Lower lobe of right lung (tissue), 2 donors: ENCODE results near the gene TGFBRAP1. TPM values are rescaled to one million over a fixed set of nuclear protein-coding genes. Genes with fewer than 3 reads are reported as not detected.

Source experiments
- ATAC-seq, 2 donors: fragments of 200-7000 bp; cut with Tn5 transposase; one replicate each; pipeline ENCODE4 v1.9.1; 2020 to 2022; ENCODE audit warnings: mild to moderate bottlenecking in 2 of 2, moderate library complexity in 2 of 2
- DNase-seq: peaks from one replicate; pipeline ENCODE4 v3.0.0-alpha.2; 2020
- H3K27ac ChIP-seq: fragments of 200-600 bp; one replicate; pipeline ENCODE4 v1.8.0; 2022
- H3K27me3 ChIP-seq: fragments of 200-600 bp; one replicate; pipeline ENCODE4 v1.8.0; 2022; ENCODE audit warnings: low read depth
- H3K36me3 ChIP-seq: fragments of 200-600 bp; one replicate; pipeline ENCODE4 v1.8.0; 2022; ENCODE audit warnings: mild to moderate bottlenecking
- H3K4me1 ChIP-seq: fragments of 200-600 bp; one replicate; pipeline ENCODE4 v1.8.0; 2022
- H3K4me3 ChIP-seq: fragments of 200-600 bp; one replicate; pipeline ENCODE4 v1.8.0; 2022; ENCODE audit warnings: mild to moderate bottlenecking
- H3K9me3 ChIP-seq: fragments of 200-600 bp; one replicate; pipeline ENCODE4 v1.8.0; 2022
- intact Hi-C: fragments of 100-400 bp; cut with DNase I; formaldehyde crosslinking; loops from one replicate; pipeline ENCODE4 v1.11.0; 2022
- total RNA-seq: library from RNA; stranded (reverse); fragmentation: NEBNext Ultra II Directional; extraction: Animal tissue kit (Norgen Biotek cat#: 25700); gene quantifications from one replicate; pipeline ENCODE4 v1.2.1, GENCODE V29; 2021
- TF ChIP-seq, protein P1 (sequence below): fragments of 200-600 bp; IDR thresholded peaks from one replicate; pipeline ENCODE4 v1.8.0; 2022; ENCODE audit warnings: antibody characterized with exemption, mild to moderate bottlenecking
- donor health status: DM: no; HTN: yes; CAD: no; lungs with severe emphysema.

TGFBRAP1 gene
- total RNA-seq, 1 donor from 2014 or later = 19.4 TPM

DNA sequence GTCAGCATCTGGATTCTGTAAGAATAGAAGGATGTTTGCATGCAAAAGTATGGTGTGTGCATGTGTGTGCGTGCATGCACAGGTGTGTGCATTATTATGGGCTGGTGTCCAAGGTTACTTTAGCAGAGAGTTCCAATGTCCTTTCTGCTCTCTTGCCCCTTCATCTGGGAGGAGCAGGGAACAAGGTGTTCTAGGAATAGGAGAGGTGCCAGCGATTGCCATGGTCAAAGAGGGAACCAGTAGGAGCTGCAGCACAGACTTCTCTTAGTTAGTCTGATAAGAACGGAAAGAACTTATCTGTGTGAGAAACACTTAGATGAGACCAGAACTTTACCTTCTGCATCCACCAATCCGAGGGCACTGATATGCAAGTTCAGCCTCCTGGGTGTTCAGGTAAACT is 79.6 kb downstream of the TGFBRAP1 start:
- intact Hi-C loops = no loop called here
- TF ChIP-seq, protein P1, sequence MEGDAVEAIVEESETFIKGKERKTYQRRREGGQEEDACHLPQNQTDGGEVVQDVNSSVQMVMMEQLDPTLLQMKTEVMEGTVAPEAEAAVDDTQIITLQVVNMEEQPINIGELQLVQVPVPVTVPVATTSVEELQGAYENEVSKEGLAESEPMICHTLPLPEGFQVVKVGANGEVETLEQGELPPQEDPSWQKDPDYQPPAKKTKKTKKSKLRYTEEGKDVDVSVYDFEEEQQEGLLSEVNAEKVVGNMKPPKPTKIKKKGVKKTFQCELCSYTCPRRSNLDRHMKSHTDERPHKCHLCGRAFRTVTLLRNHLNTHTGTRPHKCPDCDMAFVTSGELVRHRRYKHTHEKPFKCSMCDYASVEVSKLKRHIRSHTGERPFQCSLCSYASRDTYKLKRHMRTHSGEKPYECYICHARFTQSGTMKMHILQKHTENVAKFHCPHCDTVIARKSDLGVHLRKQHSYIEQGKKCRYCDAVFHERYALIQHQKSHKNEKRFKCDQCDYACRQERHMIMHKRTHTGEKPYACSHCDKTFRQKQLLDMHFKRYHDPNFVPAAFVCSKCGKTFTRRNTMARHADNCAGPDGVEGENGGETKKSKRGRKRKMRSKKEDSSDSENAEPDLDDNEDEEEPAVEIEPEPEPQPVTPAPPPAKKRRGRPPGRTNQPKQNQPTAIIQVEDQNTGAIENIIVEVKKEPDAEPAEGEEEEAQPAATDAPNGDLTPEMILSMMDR = no peak
- DNase-seq (no peak), ATAC-seq (no peak)
- no peaks in the 10 kb centered on the region for H3K36me3 ChIP-seq
- H3K4me1 ChIP-seq = no peaks in the 10 kb centered on the region
- H3K4me3 ChIP-seq = no peak overlapping the region
- H3K9me3 ChIP-seq = no peaks in the 10 kb centered on the region
- no peaks in the 10 kb centered on the region for H3K27me3 ChIP-seq
- no peak overlapping the region for H3K27ac ChIP-seq

GRCh38 chr2:105249181-105249580 is 80.4 kb downstream of the TGFBRAP1 start:
- ATAC-seq = no peak

GRCh38 chr2:105248316-105249070 is 81.0 kb downstream of the TGFBRAP1 start:
- DNase-seq (no peak), ATAC-seq (no peak)
- intact Hi-C loops = no loop called here
- no peak overlapping the region for H3K27ac ChIP-seq
- H3K9me3 ChIP-seq = no peaks in the 10 kb centered on the region
- no peak overlapping the region for H3K4me3 ChIP-seq
- TF ChIP-seq, protein P1 = no peak
- no peaks in the 10 kb centered on the region for H3K27me3 ChIP-seq
- no peaks in the 10 kb centered on the region for H3K36me3 ChIP-seq
- no peaks in the 10 kb centered on the region for H3K4me1 ChIP-seq

More at GRCh38 chr2:105249181-105249580, 80.4 kb downstream of the TGFBRAP1 start:
- Histone ChIP-seq H3K27ac (no peak overlapping the region), H3K36me3 (no peaks in the 10 kb centered on the region), H3K4me1 (no peaks in the 10 kb centered on the region), H3K27me3 (no peaks in the 10 kb centered on the region), H3K4me3 (no peak overlapping the region), H3K9me3 (no peaks in the 10 kb centered on the region)
- TF ChIP-seq, protein P1 = no peak
- intact Hi-C loops = no loop called here
- DNase-seq = no peak

- ATAC-seq (no peak), DNase-seq (no peak)
- TF ChIP-seq, protein P1 = no peak
- H3K36me3 ChIP-seq = no peaks in the 10 kb centered on the region
- H3K4me3 ChIP-seq = no peak overlapping the region
- no peak overlapping the region for H3K27ac ChIP-seq
- no peaks in the 10 kb centered on the region for H3K9me3 ChIP-seq
- H3K4me1 ChIP-seq = no peaks in the 10 kb centered on the region
- intact Hi-C loops = no loop called here
- H3K27me3 ChIP-seq = no peaks in the 10 kb centered on the region
These were observed 85.1 kb downstream of the TGFBRAP1 start for GRCh38 chr2:105244451-105244850.

DNA sequence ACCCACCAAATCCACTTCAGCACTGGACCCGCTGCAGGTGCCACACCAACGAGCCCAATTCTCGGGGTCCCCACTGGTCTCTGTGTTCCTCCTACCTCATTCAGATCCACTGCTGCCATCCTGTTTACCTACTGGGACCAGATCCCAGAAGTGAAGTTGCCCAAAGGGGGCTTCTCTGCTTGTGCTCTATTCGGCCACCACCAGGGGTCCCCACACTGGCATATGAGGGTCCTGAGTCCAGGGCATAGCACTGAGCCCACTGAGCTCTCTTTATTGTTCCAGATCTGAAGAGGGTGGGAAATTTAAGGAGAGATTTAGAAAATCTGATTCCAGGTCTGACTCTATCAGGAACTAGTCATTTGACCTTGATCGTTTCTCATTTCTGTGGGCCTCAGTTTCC is 85.6 kb downstream of the TGFBRAP1 start:
- intact Hi-C loops = no loop called here
- H3K27me3 ChIP-seq = no peaks in the 10 kb centered on the region
- no peak overlapping the region for H3K4me3 ChIP-seq
- no peaks in the 10 kb centered on the region for H3K9me3 ChIP-seq
- H3K27ac ChIP-seq = no peak overlapping the region
- DNase-seq (no peak), ATAC-seq (no peak)
- no peaks in the 10 kb centered on the region for H3K36me3 ChIP-seq
- no peaks in the 10 kb centered on the region for H3K4me1 ChIP-seq
- TF ChIP-seq, protein P1 = no peak
